Transverse colon (tissue), 4 donors: ENCODE data around the gene CDHR3.

Experiments
- CTCF ChIP-seq, 5 experiments: fragments of 200-600 bp in 3 of 5; fragments of 450-650 bp in 2 of 5; sonication (generic) in 3 of 5; IDR thresholded peaks; 1 replicate in 2 of 5; 2 replicates in 3 of 5; pipeline ENCODE4 v1.5.1; 2016 to 2017; ENCODE audit warnings: antibody characterized with exemption in 5 of 5, inconsistent platforms in 3 of 5, mild to moderate bottlenecking in 2 of 5, moderate library complexity in 1 of 5
- EP300 ChIP-seq: sonication (generic); formaldehyde crosslinking; IDR thresholded peaks from one replicate; pipeline ENCODE4 v1.6.1; 2017; ENCODE audit warnings: antibody characterized with exemption, low read depth
- POLR2A ChIP-seq: fragments of 450-650 bp; IDR thresholded peaks from one replicate; pipeline ENCODE4 v1.6.1; 2016; ENCODE audit warnings: antibody characterized with exemption, mild to moderate bottlenecking, moderate library complexity
- POLR2AphosphoS5 ChIP-seq, 3 donors: sonication (generic); formaldehyde crosslinking; IDR thresholded peaks; one replicate each; pipeline ENCODE4 v1.6.1; 2016; ENCODE audit warnings: antibody characterized with exemption in 3 of 3

- TF ChIP-seq POLR2A (no peak), CTCF (IDR thresholded peaks at IDR 0.05) (no peak), EP300 (no peak), POLR2AphosphoS5 (IDR thresholded peaks at IDR 0.05) (no peak)
Observed at GRCh38 chr7:106073701-106074100, 110.6 kb downstream of the CDHR3 start.
